Measurements from ENCODE around the gene MAML3.

The MAML3 gene

DNA sequence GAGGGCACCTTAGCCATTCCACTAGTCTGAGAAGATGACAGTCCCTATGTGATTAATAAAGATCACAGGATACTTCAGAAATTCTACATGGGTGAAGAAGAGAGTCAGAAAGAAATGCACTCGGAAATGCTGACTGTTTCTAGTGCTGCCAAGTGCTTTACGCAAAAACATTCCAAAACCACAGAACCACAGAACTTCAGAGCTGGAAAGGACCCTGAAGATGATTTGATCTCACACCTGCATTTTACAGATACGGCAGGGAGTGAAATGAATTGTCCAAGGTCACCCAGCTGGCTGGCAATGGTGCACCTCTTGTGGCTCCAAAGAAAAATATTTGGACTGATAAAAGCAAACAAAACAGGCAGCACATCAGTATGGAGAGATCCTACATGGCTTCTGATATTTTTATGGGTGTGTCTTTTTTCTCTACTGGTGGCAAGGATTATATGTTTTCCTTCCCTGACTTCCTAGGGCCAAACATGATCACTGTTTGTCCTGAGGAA, 115.9 kb downstream of the MAML3 start:
- Histone ChIP-seq H3K9ac (ENCODE audit: low read length) (no peak overlapping the region), H3K4me1 (ENCODE audit: control insufficient read depth, insufficient read depth, low read length) (no peaks in the 10 kb centered on the region), H3K27me3 (ENCODE audit: control insufficient read depth, insufficient read depth, low read length) (no peaks in the 10 kb centered on the region), H3K36me3 (ENCODE audit: control insufficient read depth, insufficient read depth, low read length) (no peaks in the 10 kb centered on the region), H3K27ac (ENCODE audit: low read depth, low read length) (no peak overlapping the region), H3K4me3 (ENCODE audit: low read length) (no peak overlapping the region)

DNA sequence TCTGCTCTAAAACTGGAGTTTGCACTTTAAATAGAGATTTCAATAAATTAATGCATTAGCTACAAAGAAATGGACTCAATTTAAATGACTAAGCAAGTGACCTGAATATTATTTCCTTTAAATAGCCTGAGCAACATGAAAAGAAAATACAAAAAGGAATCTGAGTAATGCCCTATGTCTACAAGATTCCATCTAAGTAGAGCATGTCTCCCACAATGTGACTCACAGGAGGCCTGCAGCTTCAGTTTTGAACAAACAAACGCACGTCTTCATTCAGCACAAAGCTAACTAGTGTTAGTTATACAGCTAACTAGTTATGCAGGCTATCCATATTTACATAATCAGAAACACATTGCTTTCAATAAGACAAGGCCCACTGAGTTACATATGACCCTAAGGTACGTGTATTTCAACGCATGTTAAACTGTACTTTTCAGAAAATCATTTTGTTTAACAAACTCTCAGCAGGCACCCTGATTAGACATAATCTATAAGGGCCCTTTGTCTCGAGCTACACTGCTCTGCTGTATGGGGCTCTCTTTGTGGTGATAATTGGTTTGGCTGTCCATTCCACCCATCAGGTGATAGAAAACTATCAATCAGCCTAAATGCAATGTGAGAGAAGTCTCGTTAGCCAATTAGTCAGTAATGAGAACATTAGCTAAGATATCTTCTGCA, 116.5 kb downstream of the MAML3 start:
- Histone ChIP-seq H3K4me1 (ENCODE audit: control insufficient read depth, insufficient read depth, low read length) (no peaks in the 10 kb centered on the region), H3K27me3 (ENCODE audit: control insufficient read depth, insufficient read depth, low read length) (no peaks in the 10 kb centered on the region), H3K9ac (ENCODE audit: low read length) (no peak overlapping the region), H3K4me3 (ENCODE audit: low read length) (no peak overlapping the region), H3K27ac (ENCODE audit: low read depth, low read length) (no peak overlapping the region), H3K36me3 (ENCODE audit: control insufficient read depth, insufficient read depth, low read length) (no peaks in the 10 kb centered on the region)

DNA sequence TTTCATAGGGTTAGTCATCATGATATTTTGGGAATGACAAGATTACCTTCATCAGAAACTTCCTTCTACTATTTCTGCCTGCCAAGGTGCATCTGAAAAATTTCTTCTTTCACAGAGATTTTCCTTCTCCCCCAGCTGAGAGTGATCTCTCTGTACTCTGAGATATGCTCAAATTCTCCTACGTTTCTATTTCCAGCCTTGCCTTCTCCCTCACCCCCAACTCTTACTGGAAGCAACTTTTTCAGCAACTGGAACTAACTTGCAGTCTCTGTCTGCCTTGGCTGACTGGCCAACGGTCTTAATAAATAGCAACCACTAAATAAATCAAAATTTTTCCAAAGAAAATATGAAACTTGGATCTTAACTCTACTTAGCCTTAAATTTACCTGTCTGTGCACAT, 122.3 kb downstream of the MAML3 start:
- H3K9ac ChIP-seq (ENCODE audit: low read length): no peak overlapping the region

DNA sequence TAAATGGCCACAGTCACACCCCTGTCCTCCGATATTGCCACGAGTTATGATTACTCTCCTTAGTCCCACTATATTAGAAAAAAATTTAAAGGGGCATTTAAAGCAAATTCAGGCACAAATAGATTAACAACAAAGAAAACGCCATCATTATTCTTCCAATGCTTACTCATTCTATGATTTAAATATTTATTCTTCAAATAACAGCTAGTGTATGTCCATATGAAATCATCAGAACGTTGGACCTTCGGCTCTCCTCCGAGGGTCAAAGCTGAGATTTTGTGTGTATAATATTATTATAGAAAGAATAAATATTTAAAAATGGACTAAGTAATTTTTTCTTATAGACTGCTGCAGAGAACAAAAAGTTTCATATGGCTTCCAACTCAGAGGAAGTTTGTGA, 122.9 kb downstream of the MAML3 start:
- no peak overlapping the region for H3K27ac ChIP-seq (ENCODE audit: low read depth, low read length)
- no peaks in the 10 kb centered on the region for H3K27me3 ChIP-seq (ENCODE audit: control insufficient read depth, insufficient read depth, low read length)
- H3K9ac ChIP-seq (ENCODE audit: low read length): no peak overlapping the region
- no peaks in the 10 kb centered on the region for H3K4me1 ChIP-seq (ENCODE audit: control insufficient read depth, insufficient read depth, low read length)
- H3K4me3 ChIP-seq (ENCODE audit: low read length): no peak overlapping the region
- no peaks in the 10 kb centered on the region for H3K36me3 ChIP-seq (ENCODE audit: control insufficient read depth, insufficient read depth, low read length)

More for the DNA sequence above, 122.3 kb downstream of the MAML3 start:
- Histone ChIP-seq H3K36me3 (ENCODE audit: control insufficient read depth, insufficient read depth, low read length) (no peaks in the 10 kb centered on the region), H3K27ac (ENCODE audit: low read depth, low read length) (no peak overlapping the region), H3K27me3 (ENCODE audit: control insufficient read depth, insufficient read depth, low read length) (no peaks in the 10 kb centered on the region), H3K4me1 (ENCODE audit: control insufficient read depth, insufficient read depth, low read length) (no peaks in the 10 kb centered on the region), H3K4me3 (ENCODE audit: low read length) (no peak overlapping the region)

DNA sequence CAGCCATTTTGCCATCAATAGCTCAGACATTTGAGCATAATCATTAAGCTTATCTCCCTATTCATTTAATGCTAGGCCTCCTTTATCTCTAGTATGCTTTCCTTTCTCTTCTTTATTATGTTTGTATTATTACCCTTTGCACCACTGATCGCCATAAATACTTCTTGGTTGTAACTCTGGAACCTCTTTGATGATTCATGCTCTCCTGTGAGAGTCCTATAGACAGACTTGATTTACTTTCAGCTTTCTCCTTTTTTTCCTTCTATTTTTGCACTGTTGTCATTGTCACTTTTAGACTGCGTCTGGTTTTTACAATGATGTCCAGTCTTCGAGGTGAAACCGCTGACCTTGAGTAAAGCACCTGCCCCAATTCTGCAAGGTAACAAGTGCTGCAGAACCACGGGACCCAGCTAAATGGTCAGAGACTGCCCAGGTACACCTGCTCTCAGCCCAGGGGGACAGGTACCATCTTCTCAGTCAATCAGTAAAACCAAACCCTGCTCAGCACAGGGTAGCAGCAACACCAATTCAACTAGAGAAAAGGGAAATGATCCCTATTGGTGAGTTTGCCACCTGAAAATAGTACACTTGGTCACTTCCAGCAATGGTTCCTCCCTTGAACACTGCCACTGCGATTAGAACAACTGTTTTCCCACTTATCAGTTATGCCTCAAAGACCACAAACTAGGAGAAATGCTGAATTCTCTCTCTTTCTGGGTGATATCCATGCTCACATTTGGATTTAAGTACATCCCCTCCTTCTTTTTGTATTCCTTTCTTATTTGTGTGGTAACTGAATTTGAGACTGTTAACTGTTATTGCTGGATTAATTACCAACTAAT, 125.1 kb downstream of the MAML3 start:
- no peaks in the 10 kb centered on the region for H3K27me3 ChIP-seq (ENCODE audit: control insufficient read depth, insufficient read depth, low read length)
- no peaks in the 10 kb centered on the region for H3K4me1 ChIP-seq (ENCODE audit: control insufficient read depth, insufficient read depth, low read length)
- H3K4me3 ChIP-seq (ENCODE audit: low read length): no peak overlapping the region
- no peak overlapping the region for H3K27ac ChIP-seq (ENCODE audit: low read depth, low read length)
- no peak overlapping the region for H3K9ac ChIP-seq (ENCODE audit: low read length)
- no peaks in the 10 kb centered on the region for H3K36me3 ChIP-seq (ENCODE audit: control insufficient read depth, insufficient read depth, low read length)

DNA sequence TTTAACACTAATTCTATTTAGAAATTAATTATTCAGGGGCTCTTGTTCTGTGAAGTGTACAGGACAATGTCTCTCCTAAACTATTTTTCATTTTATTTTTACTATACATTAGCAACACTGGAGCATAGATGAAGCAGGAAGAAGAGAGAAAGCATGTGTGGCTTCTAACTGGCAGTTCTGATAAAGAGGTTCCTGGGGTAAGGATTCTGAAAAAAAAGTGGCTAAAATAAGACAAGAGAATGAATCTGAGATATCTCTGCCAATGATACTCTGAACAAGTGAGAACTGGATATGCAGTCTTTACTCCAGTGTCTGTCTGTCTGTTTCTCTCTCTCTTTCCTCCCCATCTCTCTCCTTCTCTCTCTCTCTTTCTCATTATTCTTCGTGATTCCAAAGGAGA, 125.9 kb downstream of the MAML3 start:
- H3K9ac ChIP-seq (ENCODE audit: low read length): no peak overlapping the region
- H3K36me3 ChIP-seq (ENCODE audit: control insufficient read depth, insufficient read depth, low read length): no peaks in the 10 kb centered on the region
- H3K27ac ChIP-seq (ENCODE audit: low read depth, low read length): no peak overlapping the region
- H3K27me3 ChIP-seq (ENCODE audit: control insufficient read depth, insufficient read depth, low read length): no peaks in the 10 kb centered on the region
- no peak overlapping the region for H3K4me3 ChIP-seq (ENCODE audit: low read length)
- no peaks in the 10 kb centered on the region for H3K4me1 ChIP-seq (ENCODE audit: control insufficient read depth, insufficient read depth, low read length)

DNA sequence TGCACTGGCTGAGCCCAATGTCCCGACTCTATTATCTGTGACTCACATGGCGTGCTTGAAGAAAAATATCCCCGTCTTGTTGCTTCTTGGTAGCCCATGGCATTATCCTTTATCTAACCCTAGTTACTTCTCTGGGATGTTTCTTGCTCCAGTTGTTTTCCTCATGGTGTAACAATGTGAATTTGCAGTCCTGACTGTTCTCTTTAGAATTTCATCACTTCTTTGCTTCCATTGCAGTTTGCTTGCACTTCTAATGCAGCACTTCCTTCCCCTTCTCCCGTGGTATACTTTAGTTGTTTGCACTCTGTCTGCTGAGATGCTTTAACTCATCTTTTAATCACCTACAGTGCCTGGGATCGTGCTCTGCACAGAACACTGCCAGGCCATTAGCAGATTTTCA, 126.9 kb downstream of the MAML3 start:
- no peaks in the 10 kb centered on the region for H3K27me3 ChIP-seq (ENCODE audit: control insufficient read depth, insufficient read depth, low read length)
- no peaks in the 10 kb centered on the region for H3K4me1 ChIP-seq (ENCODE audit: control insufficient read depth, insufficient read depth, low read length)
- no peak overlapping the region for H3K4me3 ChIP-seq (ENCODE audit: low read length)
- no peaks in the 10 kb centered on the region for H3K36me3 ChIP-seq (ENCODE audit: control insufficient read depth, insufficient read depth, low read length)
- H3K9ac ChIP-seq (ENCODE audit: low read length): no peak overlapping the region
- no peak overlapping the region for H3K27ac ChIP-seq (ENCODE audit: low read depth, low read length)

DNA sequence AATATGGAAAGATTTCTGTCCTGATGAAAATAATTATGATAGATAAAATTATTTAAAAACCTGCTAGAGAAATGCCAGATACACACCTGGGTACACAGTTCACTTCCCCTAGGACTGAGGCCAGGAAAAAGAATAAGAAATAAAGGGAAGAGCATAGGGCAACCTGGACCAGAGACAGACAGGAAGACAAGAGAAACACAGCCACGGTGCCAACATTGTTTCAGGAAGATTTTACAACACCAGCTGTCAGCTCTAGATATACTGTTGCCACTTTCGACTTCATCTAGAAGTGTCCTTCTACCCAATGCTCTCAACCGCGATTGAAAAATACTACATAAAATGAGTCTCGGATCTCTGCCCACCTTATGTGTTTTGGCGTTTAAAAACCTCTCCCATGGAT, 128.5 kb downstream of the MAML3 start:
- Histone ChIP-seq H3K36me3 (ENCODE audit: control insufficient read depth, insufficient read depth, low read length) (no peaks in the 10 kb centered on the region), H3K9ac (ENCODE audit: low read length) (no peak overlapping the region), H3K27ac (ENCODE audit: low read depth, low read length) (no peak overlapping the region), H3K27me3 (ENCODE audit: control insufficient read depth, insufficient read depth, low read length) (no peaks in the 10 kb centered on the region), H3K4me3 (ENCODE audit: low read length) (no peak overlapping the region), H3K4me1 (ENCODE audit: control insufficient read depth, insufficient read depth, low read length) (peaks cover 6% of the 10 kb centered on the region)

DNA sequence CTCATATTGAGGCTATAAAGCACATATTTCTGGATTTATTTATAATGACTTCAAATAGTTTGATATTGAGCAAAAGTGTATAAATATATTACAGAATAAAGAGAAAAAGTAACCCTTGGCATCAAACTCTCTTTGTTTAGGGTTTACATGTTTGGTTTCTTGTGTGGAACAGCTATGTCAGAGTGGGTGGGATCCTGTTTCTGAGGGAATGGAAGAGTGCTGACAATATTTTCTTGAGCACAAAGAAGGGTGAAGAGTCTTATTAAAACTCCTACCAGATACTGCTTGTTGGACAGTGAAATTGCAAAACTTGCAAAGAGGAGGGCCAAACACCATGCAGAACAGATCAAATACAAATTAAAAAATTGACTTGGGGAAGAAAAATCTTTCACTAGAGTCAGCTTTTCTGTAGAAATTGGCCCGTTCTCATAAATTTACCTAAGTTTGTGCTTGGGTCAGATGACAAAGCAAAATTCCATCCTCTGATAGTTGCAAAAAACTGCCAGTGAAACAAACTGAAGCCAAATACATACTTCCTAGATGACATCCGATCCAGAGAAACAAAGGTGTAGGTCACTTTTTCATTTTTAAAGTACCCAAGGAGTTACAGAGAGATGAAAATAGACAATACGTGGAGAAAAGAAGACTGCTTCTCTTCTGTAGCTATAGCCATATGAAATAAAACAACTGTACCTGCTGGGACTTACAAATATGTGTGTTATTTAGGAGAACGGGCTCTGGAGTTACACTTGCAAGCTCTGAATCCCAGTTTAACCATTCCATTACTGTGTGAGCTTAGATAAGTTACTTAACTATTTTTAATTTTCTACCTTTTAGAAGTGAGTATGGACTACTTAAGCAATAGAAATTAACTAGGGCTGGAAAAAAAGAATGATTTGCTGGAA, 133.3 kb downstream of the MAML3 start:
- no peak overlapping the region for H3K9ac ChIP-seq (ENCODE audit: low read length)
- H3K36me3 ChIP-seq (ENCODE audit: control insufficient read depth, insufficient read depth, low read length): no peaks in the 10 kb centered on the region
- no peak overlapping the region for H3K27ac ChIP-seq (ENCODE audit: low read depth, low read length)
- H3K4me3 ChIP-seq (ENCODE audit: low read length): no peak overlapping the region
- no peaks in the 10 kb centered on the region for H3K27me3 ChIP-seq (ENCODE audit: control insufficient read depth, insufficient read depth, low read length)
- H3K4me1 ChIP-seq (ENCODE audit: control insufficient read depth, insufficient read depth, low read length): peaks cover 9% of the 10 kb centered on the region

DNA sequence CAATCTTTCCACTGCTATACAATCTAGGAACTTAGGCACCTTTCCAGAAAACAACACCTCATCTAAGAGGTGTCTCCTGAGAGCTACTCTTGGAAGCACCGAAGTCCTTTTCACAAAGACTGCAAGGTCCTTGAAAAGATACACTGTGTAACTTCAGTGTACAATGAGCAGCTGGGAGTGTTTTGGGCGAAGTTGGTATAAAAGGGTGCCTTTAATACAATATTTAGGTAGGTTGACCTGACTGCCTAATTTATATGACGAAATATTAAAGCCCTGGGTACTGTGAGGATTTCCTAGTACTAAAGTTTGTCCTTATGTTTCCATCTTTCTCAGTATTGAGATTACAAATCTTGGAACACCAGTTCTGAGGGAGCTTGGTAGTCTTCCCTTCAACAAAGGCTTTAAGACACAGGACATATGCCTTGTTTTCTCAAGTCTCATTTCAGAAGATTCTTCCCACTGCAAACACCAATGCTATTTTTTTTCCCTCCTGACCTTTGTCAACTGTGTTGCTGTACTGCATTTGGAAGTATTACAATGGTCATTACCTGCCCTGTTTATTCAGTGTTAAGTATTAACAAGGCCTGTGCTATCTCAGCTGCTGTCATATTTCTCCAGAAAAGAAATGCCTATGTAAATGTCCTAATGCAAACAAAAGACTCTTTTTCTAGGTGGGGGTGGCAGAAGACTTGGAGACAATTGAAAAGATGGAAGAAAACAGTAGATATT, 134.2 kb downstream of the MAML3 start:
- Histone ChIP-seq H3K27ac (ENCODE audit: low read depth, low read length) (peak overlapping the region; percentile 0), H3K9ac (ENCODE audit: low read length) (no peak overlapping the region), H3K4me3 (ENCODE audit: low read length) (no peak overlapping the region), H3K36me3 (ENCODE audit: control insufficient read depth, insufficient read depth, low read length) (no peaks in the 10 kb centered on the region), H3K27me3 (ENCODE audit: control insufficient read depth, insufficient read depth, low read length) (no peaks in the 10 kb centered on the region), H3K4me1 (ENCODE audit: control insufficient read depth, insufficient read depth, low read length) (peaks cover 9% of the 10 kb centered on the region)

DNA sequence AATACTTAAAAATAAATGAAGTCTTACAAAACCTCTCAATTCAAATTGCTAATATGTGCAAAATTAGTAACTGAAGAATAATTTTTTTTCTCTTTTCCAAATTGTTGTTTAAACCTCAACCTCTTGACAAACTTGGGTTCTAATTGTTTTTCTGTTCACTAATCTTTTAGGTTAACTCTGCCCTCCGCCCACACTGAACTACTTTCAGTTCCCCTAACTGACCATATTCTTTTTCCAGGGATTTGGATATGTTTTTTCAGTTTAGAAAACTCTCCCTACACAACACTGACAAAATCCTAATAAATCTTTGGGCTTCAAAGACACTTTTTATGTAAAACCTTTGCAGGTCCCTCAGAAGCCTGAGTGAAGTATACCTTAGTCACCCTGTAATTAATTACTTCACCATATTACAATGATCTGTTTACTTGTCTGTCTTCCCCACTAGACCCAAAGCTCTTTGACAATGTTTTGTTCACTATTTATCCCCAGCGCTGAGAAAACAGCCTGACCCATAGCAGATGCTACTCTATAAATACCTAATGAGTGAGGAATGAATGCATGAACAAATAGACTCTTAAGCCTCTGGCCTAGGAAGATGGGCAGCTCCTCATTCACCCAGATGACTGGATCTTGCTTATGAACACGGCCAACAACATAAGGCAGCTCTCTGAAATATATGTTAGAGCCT, 134.9 kb downstream of the MAML3 start:
- H3K4me1 ChIP-seq (ENCODE audit: control insufficient read depth, insufficient read depth, low read length): peaks cover 9% of the 10 kb centered on the region
- H3K27ac ChIP-seq (ENCODE audit: low read depth, low read length): peak overlapping the region; percentile 0
- no peak overlapping the region for H3K4me3 ChIP-seq (ENCODE audit: low read length)
- no peaks in the 10 kb centered on the region for H3K36me3 ChIP-seq (ENCODE audit: control insufficient read depth, insufficient read depth, low read length)
- H3K27me3 ChIP-seq (ENCODE audit: control insufficient read depth, insufficient read depth, low read length): no peaks in the 10 kb centered on the region
- no peak overlapping the region for H3K9ac ChIP-seq (ENCODE audit: low read length)
